Cerebellar cortex (tissue), 1 donor: Measurements from ENCODE around the gene COL4A6.

Experiments used
- DNase-seq: peaks from one replicate; pipeline ENCODE4 v3.0.0-alpha.2; 2015; ENCODE audit warnings: low spot score

COL4A6 gene

DNA sequence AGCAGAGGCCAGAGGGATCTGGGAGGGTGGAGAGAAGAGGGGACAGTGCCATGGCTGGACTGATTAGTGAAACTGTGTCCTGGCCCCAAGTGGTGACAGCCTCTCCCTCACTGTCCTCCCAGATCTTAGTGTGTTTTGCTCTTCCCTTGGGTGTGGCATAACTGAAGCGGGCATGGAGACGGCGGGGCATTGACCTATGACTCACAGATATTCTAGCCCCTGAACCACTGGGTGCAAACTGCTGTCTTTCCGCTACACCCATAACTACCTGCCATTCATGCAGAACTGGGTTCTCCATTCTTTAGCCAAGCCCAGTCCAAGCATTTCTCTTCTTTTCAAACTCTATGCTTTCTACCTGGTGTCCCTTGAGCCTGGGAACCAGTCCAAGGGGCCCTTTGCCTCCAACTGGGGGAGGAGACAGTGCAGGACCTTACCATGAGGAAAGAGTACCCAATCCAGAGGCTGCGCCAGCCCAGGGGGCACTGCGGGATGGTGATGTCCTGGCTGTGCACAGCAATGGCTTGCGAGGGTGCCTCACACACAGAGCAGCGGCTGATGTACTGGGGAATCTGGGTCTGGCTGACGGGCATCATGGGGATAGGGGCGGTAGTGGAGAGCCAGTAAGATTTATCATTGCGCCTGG, 279.1 kb downstream of the COL4A6 start:
- DNase-seq: no peak

DNA sequence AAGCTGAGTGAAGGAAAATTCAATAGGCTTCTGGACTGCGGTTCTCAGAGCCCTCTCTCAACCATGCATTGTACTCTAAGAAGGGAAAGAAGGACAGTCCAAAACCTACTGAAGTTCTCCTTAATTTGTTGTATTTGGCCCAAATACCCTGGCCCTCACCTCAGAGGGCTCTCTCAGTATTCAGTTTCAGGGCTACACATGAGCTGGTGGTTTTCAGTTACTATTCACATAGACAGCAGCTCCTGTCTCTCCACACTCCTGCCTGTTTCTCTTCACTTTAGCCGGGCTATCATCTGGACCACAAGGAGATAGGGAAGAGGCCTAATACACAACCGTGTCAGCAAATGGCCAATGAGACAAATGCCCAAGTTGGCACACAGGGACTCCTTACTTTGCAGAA, 280.6 kb downstream of the COL4A6 start:
- no peak for DNase-seq

DNA sequence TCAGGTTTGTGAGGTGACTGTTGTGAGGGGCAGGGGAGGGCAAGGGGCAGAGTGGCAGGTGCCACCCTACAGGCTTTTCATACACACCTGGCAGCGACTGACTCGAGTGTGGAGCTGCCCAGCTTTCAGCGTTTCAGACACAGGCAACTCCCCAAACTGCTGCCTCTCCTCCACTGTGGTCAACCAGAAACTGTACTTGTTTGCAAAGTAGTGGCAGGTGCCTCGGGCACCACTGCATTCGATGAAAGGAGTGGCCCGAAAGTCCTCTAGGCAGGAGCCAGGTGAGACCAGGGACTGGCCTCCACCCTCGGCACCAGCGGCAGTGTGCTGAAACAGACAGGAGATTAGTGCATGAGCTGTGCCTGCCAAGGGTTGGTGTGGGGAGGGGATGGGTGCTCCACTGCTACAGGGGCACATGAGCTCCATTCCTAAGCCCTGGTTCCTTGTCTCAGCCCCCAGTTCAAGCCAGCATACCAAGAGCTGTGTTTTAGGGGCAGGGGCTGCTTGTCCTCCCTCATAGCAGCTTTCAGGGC, 281.2 kb downstream of the COL4A6 start:
- DNase-seq: no peak

DNA sequence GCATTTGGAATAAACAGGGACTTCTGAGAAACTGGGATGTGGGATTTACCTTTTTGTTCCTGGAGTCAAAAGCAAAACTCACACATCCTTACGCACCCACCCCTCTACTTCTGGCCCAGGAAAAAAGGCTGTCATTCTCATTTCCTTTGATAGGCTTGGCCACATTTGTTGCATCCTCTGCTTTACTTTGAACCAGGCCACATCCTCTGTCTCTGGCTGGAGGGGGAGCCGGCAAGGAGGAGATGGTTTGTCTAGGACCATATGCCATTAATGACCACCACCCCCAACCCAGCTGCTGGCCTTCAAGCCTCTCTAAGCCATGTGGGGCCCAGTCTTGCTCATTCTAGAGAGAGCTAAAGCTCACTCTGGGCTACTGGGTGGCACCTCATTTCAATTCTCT, 282.1 kb downstream of the COL4A6 start:
- DNase-seq: no peak

DNA sequence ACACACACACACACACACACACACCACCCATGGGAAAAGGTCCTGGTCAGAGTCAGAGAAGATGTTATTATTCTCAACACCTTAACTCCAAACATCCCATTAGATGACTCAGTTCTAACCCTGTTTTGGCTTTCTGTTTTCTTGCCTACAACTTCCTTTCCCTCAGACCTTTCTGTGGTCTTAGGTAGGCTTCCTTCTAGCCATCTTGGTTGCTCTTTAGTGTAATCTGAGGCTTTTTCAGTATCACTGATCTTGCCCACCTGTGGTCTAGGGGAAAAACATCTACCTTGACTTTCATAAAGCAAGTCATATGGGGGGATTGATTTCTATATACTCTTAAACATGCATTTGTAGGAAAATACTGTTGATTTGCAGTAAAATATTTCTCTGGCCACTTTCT, 289.7 kb downstream of the COL4A6 start:
- no peak for DNase-seq

DNA sequence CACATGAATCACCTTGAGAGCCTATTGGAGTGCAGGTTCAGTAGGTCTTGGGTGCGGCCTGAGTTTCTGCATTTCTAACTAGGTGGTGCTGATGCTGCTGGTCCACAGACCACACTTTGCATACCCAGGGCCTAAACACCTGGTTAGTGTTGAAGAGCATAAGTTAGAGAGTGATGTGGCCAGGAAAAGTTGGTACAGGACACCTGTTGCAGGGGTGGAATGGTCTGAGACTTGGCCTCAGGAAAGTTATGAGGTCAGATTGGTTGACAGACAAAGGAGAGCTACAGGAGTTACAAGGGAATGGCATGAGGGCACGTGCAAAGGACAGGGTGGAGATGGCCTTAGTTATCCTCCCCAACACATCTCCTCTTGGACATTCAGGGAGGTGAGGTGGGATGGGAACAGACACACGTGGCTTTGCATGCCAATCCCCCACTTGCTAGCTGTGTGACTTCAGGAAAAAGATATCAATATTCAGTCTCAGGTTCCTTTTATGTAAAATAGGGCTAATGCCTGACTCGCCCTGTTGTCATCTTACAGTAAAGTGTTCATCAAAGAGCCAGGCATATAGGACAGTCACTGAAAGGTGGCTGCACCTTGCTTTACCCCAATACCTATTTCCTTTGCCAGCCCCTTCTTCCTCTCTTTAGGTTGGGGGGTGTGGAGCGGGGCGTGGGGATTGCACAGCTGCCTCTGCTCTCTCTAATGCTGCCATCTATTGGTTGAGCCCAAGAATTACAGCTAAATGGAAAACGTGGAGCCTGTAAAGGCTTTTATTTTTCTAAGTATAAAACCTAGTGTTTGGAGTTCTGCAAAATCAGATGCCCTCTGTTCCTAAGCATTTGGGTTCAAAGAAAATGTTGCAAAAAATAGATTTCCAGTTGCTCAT, 299.2 kb downstream of the COL4A6 start:
- no peak for DNase-seq

DNA sequence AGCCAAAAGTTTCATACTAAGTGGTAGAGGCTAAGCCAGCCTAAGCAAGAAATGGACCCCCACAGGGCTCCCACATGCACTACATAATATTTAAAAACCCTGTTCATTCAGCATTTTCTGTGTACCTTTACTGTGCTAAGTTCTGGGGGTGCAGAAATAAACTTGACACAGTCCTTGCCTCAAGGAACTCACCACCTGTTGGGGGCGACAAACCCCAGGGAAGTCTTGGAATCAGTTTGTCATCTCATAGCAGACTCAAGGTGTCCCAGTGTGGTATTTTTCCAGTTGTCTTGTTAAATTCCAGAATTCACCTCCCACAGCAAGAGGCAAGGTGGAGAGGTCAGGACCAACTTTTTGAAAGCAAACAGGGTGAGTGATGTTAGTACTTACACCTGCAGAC, 303.5 kb downstream of the COL4A6 start:
- DNase-seq: no peak

DNA sequence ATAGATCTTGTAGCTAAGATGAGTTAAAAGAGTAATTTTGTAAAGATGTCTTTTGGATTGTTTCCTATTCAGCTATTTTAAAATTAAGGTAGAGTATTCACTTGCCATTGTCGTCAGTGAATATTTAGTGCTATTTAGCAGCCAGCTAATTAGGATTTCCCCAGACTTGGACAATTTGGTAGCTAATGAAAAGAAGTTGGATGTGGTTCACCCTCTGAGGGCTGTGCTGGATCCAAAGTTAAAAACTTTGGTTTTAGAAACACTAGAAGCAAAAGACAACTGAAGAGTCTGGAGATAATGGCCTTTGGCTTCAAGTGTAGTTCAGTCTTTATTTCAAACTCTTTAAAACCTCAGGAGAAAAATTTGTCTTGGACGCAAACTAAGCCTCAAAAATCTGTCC, 305.3 kb downstream of the COL4A6 start:
- DNase-seq: no peak

DNA sequence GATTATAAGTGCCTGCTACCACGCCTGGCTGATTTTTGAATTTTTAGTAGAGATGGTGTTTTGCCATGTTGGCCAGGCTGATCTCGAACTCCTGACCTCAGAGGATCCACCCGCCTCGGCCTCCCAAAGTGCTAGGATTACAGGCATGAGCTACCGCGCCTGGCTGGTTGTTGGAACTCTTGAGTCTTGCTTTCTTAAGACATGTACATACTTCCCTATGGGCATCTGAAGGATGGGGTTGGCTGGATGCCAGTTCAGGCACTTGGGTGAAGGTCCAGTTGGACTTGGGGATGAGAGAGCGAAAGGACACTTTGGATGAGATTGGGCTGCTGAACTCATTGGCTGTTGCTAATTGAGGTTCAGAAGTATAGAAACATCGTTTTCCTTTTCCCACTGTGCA, 306.2 kb downstream of the COL4A6 start:
- no peak for DNase-seq

DNA sequence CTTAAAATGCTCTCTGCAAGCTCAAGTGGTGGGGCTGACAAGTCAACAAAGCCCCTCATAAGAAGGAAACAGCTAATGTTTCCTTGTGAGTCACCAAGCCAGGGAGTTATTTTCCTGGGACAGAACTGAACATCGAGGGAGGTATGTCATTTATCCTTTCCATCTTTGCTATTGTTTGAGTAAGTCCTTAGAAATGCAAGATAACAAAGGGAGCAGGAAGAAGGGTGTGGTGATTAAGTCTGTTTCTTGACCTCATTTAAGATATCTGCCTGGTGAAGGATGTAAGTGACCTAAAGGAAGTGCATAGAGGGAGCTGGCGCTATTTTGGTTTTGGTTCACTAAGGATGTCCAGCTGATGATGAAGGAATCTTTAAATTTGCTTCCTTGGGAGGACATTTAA, 306.8 kb downstream of the COL4A6 start:
- DNase-seq: no peak

DNA sequence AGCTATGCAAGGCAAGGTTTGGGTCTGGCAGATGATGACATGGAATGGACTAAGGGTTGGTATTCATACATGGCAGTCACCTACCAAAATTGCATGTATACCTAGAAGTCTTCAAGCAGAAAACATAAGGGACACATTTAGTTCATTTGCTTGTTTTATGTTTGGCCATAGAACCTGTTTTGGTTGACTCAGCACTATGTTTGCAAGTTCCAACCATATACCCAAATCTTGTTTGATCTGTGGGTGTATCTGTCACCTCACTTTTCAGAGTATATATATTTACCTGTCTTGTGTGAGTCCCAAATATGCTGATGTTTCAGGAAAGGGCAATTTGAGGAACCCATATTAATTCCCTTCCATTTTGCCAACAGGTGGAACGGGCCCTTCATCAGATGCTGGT, 307.3 kb downstream of the COL4A6 start:
- no peak for DNase-seq

DNA sequence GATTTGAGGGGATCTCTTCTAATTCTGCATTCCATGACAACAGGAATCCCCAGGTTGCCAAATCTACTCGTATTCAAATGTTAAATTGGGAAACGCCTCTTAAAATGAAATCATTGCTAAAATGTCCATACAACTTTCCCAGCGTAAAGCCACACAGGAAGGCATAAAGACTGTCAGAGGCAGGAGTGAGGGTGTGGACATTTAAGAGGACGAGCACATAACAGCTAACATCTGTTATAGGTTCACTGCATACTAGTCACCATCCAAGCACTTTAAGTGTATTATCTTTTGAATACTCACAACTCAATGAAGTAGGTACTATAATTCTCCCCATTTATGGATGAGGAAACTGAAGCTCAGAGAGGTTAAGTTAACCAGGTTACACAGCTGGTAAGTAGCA, 311.1 kb downstream of the COL4A6 start:
- DNase-seq: no peak

DNA sequence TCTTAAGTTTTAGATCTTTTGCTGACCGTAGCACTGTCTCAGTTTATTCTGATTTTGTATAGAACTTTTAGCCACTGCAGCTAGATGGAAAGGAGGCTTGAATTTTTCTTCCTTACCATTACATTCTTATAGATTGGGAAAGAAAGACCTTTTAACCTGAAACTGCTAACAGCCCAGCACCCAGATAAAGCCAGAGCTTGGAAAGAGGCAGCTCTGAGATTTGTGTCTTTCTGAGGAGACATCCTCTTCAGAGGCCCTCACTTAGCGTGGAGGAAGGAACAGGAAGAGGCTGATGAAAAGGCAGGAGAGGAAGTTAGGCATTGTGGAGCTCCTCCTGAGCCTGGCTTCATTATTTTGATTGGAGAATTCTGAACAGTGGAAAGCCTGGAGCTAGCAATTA, 311.6 kb downstream of the COL4A6 start:
- no peak for DNase-seq

DNA sequence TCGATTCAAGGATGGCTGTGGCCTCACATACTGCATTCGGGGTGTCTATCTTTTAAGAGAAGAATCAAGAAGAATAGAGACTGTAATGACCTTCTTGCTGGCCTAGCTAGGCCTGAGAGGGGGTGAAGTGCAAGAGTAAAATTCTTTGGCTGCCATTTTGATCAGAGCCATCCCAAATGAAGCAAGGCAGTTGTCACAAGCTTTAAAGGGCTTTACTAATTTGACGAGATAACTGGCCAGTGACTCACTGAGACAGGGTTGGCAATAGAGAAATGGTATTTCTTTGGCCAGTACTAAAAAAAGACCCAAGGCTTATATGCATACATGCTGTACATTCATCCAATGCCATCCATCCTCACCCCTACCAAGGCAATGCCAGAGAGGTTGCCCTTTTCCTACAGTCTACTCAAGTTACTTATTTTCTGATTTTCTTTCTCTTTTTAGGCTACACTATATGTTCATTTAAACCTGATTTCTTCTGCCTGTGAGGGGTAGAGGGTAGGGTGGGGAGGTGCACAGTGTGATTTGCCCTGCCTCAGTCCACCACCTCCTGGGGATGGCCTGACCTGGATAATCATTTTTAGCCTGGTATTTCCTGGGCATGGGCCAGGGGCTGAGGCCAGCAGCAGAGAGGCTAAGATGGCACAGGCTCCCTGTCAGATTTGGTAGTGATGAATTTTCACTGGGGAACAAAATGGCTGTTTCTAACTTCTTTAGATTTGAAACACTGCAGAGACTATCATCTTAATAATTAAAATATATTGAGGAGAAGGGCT, 314.4 kb downstream of the COL4A6 start:
- DNase-seq: peak; percentile 59

DNA sequence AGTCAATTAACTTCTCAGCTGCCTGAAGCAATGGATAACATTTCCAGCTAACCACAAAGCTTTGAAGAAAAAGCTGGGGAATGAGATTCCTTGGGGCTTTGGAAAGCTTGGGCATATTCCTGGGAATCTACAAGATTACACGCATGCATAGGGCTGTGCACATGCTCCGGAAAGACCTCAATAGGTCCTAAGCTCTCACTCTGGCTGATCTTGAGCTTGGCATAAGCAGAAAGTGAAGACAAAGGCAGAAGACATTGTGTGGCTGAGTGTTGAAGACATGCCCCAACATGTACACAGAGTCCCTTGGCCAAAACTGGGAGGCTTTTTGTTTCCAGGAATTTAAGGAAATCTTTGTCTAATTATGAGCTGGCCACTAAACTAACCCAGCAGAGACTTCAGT, 315.5 kb downstream of the COL4A6 start:
- DNase-seq: no peak

DNA sequence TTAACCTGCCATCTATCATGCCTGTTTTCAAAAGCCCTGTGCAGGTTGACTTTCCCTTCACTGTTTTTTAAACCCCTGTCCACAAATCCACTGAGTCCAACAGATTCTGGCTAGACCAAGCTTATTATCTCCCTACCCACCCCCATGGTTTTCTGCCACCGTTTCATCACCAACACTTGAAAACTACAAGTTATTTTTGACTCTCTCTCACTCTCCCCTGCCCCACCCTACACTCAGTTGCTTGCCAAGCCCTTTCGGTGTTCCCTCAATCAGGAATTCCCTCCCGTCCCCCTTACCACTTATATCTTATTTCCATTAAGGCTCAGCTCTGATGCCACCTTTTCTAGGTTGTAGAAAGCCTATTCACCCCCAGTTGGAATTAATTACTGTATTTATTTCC, 316.9 kb downstream of the COL4A6 start:
- no peak for DNase-seq

DNA sequence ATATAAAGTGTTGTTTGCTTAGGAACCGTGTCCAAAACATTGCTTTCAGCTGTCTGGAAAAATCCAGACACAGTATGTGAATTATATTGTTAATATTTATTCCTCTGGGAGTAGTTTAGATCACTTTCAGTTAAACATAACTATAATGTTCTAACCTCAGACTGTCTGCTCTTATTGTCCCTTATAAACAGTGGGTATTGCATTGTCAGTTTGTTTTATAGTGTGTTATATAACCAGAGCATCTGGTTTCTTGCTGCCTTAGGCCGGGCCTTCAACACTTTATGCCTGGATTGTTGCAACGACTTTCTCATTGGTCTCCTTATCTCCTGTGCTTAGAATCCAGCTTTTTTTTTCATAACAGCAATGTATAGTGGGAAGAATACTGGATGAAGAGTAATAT, 320.2 kb downstream of the COL4A6 start:
- DNase-seq: no peak

DNA sequence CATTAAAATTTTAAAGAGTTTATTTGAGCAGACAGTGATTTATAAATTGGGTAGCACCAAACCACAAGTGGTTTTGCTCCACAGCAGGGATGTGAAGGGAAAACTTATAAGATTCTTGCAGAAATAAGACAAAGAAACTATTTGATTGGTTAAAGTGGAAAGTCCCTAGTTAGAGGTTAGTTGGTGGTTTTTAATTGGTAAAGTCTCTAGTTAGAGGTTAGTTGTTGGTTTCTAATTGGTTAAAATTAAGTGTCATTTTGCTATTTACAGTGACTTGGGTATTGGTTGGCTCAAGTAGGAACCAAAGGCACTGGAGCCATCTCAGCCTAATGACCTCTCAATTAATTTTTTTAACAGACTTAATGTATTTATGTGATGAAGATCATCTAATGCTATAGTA, 323.7 kb downstream of the COL4A6 start:
- no peak for DNase-seq
